ENCODE data around the gene BRD9.
"Not testable (repeated sequence)": the region's sequence is repeated elsewhere in the genome, so short reads cannot be mapped to it uniquely, and the experiment has no call there.

Gene BRD9

DNA sequence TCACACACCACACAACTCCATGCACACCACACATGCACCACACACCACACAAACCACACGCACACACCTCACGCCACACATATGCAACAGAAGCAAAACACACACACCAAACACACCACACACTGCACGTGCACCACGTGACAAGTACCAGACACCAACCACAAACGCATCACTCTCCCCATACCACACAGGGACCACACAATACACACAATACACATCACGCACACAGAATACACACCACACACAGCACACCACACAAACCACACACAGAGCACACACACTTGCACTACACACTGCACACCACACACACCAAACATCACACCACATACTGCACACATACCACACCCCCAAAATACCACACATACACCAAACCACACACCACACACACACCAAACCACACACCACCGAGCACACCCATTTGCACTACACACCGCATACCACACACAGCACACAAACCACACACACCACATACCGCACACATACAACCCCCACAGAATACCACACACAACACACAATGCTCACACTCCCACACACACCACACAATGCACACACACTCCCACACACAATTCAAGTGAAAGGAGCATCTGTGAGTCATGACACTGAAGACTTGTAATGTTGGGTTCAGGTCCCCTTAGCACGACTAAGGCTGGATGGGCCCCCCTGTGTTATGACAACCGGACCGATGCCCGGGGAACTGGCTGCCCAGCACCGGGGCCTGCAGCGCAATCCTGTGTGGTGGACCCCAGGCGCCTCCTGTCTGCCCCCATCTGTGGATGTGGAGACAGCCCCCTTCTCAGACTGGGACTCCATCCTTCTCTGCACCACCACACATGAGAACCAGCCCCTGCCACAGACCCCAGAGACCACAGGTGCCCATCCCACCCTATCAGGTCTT lies 35.8 kb downstream of the BRD9 start:
- DNase-seq: no peak

- DNase-seq: no peak
Measured at GRCh38 chr5:855771-856530, 36.6 kb downstream of the BRD9 start.

DNA sequence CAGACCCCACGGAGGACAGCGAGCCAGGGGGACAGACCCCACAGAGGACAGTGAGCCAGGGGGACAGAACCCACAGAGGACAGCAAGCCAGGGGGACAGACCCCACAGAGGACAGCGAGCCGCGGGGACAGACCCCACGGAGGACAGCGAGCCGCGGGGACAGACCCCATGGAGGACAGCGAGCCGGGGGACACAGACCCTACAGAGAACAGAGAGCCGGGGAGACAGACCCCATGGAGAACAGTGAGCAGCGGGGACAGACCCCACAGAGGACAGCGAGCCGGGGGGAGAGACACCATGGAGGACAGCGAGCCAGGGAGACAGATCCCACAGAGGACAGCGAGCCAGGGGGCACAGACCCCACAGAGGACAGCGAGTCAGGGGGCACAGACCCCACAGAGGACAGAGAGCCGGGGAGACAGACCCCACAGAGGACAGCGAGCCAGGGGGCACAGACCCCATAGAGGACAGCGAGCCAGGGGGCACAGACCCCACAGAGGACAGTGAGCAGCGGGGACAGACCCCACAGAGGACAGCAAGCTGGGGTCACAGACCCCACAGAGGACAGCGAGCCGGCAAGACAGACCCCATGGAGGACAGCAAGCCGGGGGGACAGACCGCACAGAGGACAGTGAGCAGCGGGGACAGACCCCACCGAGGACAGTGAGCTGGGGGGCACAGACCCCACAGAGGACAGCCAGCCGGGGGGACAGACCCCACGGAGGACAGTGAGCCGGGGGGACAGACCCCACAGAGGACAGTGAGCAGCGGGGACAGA lies 37.4 kb downstream of the BRD9 start:
- no peak for DNase-seq

DNA sequence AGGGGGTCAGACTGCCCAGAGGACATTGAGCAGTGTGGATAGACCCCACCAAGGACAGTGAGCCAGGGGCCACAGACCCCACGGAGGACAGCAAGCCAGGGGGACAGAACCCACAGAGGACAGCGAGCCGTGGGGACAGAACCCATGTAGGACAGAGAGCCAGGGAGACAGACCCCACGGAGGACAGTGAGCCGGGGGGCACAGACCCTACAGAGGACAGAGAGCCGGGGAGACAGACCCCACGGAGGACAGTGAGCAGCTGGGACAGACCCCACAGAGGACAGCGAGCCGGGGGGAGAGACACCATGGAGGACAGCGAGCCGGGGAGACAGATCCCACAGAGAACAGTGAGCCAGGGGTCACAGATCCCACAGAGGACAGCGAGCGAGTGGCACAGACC lies 38.4 kb downstream of the BRD9 start:
- no peak for DNase-seq

- not testable (repeated sequence) for DNase-seq
Measured at GRCh38 chr5:853416-854090, 39.0 kb downstream of the BRD9 start.

GRCh38 chr5:852431-853401 lies 39.9 kb downstream of the BRD9 start:
- no peak for DNase-seq

GRCh38 chr5:852018-852417 lies 40.6 kb downstream of the BRD9 start:
- no peak for DNase-seq

DNA sequence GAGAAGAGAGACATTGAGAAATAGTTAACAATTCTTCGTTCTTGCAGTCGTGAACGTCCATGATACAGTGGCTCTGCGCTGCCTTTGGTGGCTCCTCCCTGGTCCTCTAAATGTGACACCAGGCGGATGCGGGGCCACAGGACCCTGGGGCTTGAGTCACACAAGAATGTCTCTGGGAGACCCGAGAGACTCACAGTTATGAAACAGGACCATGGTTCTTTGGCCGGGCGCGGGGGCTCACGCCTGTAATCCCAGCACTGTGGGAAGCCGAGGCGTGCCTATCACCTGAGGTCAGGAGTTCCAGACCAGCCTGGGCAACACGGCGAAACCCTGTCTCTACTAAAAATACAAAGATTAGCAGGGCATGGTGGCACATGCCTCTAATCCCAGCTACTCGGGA lies 41.0 kb downstream of the BRD9 start:
- DNase-seq: no peak

GRCh38 chr5:851076-851475 lies 41.5 kb downstream of the BRD9 start:
- no peak for DNase-seq

GRCh38 chr5:850511-851006 lies 42.0 kb downstream of the BRD9 start, which contains the start of gene ZDHHC11:
ZDHHC11 (minus strand) TSS chr5:850986; CDS start chr5:850602, 384 bp downstream.
- DNase-seq: no peak

- DNase-seq: no peak
Measured at GRCh38 chr5:849651-850301, 42.8 kb downstream of the BRD9 start.

GRCh38 chr5:848671-849111 lies 43.9 kb downstream of the BRD9 start:
- no peak for DNase-seq

GRCh38 chr5:847736-848135 lies 44.9 kb downstream of the BRD9 start:
- not testable (repeated sequence) for DNase-seq

- DNase-seq: not testable (repeated sequence)
Measured at GRCh38 chr5:847212-847611, 45.4 kb downstream of the BRD9 start.

GRCh38 chr5:846602-847091 lies 46.0 kb downstream of the BRD9 start:
- DNase-seq: not testable (repeated sequence)

DNA sequence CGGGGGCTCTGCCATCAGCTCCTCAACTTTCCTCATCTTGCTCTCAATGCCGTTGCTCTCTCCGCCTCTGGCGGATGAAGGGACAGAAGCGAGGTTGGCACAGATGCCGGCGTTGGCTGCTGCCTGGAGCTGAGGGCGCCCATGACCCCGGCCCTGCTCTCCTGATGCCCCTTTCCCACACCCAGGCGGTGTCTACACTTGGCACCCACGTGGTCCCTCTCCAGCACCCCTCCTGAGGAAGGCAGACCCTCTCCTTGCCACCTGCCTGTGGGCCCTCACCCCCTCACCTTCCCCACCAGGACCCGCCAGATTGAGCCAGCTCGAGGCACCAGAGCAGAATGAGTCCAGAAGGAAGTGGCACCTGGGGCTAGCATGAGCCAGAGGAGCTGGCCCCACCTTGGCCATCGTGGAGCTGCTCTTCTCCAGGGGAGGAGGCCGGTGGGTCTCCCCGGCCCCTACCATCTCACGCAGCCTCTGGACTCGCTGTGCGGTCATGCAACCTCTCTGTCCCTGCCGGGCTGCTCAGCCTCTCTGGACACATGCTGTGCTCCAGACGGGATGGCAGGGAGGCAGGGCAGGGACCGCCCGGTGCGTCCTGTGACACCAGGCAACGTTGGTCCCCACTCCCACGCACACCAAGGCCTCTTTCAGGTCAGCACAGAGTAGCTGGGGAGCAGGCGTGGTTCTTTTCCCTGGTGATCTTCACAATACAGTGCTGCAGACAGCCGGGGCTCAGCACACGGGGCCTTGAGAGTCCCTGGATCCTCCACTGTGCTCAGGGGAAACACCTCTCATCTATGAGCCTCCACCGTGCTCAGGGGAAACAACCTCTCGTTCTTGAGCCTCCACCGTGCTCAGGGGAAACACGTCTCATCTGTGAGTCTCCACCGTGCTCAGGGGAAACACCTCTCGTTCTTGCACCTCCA lies 46.7 kb downstream of the BRD9 start:
- DNase-seq: not testable (repeated sequence)

DNA sequence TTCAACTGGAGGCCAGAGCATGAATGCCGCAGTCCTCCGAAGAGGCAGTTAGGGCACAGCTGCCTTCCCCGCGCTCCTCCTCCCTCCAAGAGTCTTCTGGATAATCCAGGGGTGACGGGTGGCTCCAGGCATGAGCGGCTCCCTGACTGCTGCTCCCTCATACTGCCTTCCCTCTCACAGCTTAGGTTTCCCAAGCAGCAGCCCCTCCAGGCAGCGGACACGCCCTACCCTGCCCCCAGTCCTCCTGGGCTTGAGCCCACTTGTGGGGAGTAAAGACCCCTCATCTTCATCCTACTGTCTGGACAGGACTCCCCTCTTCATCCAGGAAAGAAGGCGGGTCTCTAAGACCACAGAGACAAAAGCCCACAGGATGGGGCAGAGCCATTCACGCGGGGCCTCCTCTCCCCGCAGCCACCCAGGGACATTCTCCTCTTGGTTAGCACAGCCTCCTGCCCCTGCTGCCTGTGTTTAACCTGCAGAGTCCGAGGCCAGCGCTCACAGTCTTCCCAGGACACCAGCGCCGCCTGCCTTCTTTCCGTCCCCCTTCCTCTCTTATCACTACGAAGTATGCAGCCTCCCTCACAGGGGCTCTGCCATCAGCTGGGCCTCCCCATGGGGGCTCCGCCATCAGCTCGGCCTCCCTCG lies 47.4 kb downstream of the BRD9 start:
- DNase-seq: not testable (repeated sequence)

- DNase-seq: not testable (repeated sequence)
Measured at GRCh38 chr5:844426-844825, 48.2 kb downstream of the BRD9 start.

GRCh38 chr5:843926-844325 lies 48.7 kb downstream of the BRD9 start:
- not testable (repeated sequence) for DNase-seq
